Endothelial cell of hepatic sinusoid (primary cell): ENCODE measurements around the gene BCAT1.
"Not testable (repeated sequence)": the region's sequence is repeated elsewhere in the genome, so short reads cannot be mapped to it uniquely, and the experiment has no call there.

ENCODE experiments used
- in situ Hi-C: cut with HindIII; loops from 2 replicates; pipeline ENCODE4 v1.10.0; 2017; ENCODE audit warnings: low sequenced_read_pairs

The BCAT1 gene

GRCh38 chr12:24964342-24964741, 15.4 kb upstream of the BCAT1 start:
- in situ Hi-C loops: loop anchor here (5.0 kb wide), 1 partner anchor 33 kb away; no protein-coding TSS in a partner anchor

GRCh38 chr12:24960222-24960855, 11.4 kb upstream of the BCAT1 start:
- in situ Hi-C loops: loop anchor here (5.0 kb wide), 1 partner anchor 37 kb away; no protein-coding TSS in a partner anchor

GRCh38 chr12:24956351-24956750, 7.5 kb upstream of the BCAT1 start:
- in situ Hi-C loops: not testable (repeated sequence)

GRCh38 chr12:24955853-24956252, 7.0 kb upstream of the BCAT1 start:
- in situ Hi-C loops: no loop called here

- in situ Hi-C loops: no loop called here
Measured at GRCh38 chr12:24955389-24955788, 6.5 kb upstream of the BCAT1 start.

GRCh38 chr12:24954261-24954660, 5.4 kb upstream of the BCAT1 start:
- in situ Hi-C loops: loop anchor here (5.0 kb wide), 1 partner anchor 102 kb away; no protein-coding TSS in a partner anchor

- in situ Hi-C loops: loop anchor here (5.0 kb wide), 1 partner anchor 100 kb away; no protein-coding TSS in a partner anchor
Measured at GRCh38 chr12:24952389-24952788, 3.5 kb upstream of the BCAT1 start.

GRCh38 chr12:24950231-24950834, 1.4 kb upstream of the BCAT1 start:
- in situ Hi-C loops: loop anchor here (5.0 kb wide), 1 partner anchor 98 kb away; no protein-coding TSS in a partner anchor

- in situ Hi-C loops: loop anchor here (5.0 kb wide), 1 partner anchor 36 kb away; no protein-coding TSS in a partner anchor
Measured at GRCh38 chr12:24948420-24948756, 513 bp downstream of the BCAT1 start.

GRCh38 chr12:24947541-24948419, 1.1 kb downstream of the BCAT1 start:
- in situ Hi-C loops: loop anchor here (5.0 kb wide), 1 partner anchor 35 kb away; no protein-coding TSS in a partner anchor

- in situ Hi-C loops: loop anchor here (5.0 kb wide), 1 partner anchor 34 kb away; no protein-coding TSS in a partner anchor
Measured at GRCh38 chr12:24945845-24946244, 3.1 kb downstream of the BCAT1 start.

GRCh38 chr12:24945039-24945438, 3.9 kb downstream of the BCAT1 start:
- in situ Hi-C loops: loop anchor here (5.0 kb wide), 1 partner anchor 33 kb away; no protein-coding TSS in a partner anchor

GRCh38 chr12:24944601-24944975, 4.3 kb downstream of the BCAT1 start:
- in situ Hi-C loops: no loop called here

GRCh38 chr12:24943947-24944600, 4.8 kb downstream of the BCAT1 start:
- in situ Hi-C loops: no loop called here

GRCh38 chr12:24940157-24940556, 8.7 kb downstream of the BCAT1 start:
- in situ Hi-C loops: no loop called here

- in situ Hi-C loops: not testable (repeated sequence)
Measured at GRCh38 chr12:24939551-24939950, 9.3 kb downstream of the BCAT1 start.

- in situ Hi-C loops: no loop called here
Measured at GRCh38 chr12:24938341-24938740, 10.6 kb downstream of the BCAT1 start.

- in situ Hi-C loops: no loop called here
Measured at GRCh38 chr12:24937553-24938244, 11.2 kb downstream of the BCAT1 start.

- in situ Hi-C loops: no loop called here
Measured at GRCh38 chr12:24933694-24934407, 15.1 kb downstream of the BCAT1 start.
